Thymus (tissue), 11 donors: ENCODE measurements around the gene TRIM15. TPM values are rescaled to one million over a fixed set of nuclear protein-coding genes. Genes with fewer than 3 reads are reported as not detected.
"Not testable (repeated sequence)": the region's sequence is repeated elsewhere in the genome, so short reads cannot be mapped to it uniquely, and the experiment has no call there.

Experiments
- DNase-seq, 9 donors: peaks; one replicate each; pipeline ENCODE4 v3.0.0-alpha.2; 2013; ENCODE audit warnings: low spot score in 9 of 9, low read depth in 6 of 9, missing footprints in 1 of 9
- H3K27ac ChIP-seq, 2 donors: one replicate each; pipeline ENCODE4 v1.5.1; 2013; ENCODE audit warnings: control low read depth in 1 of 2, low read depth in 1 of 2, low read length in 1 of 2, mild to moderate bottlenecking in 1 of 2, moderate library complexity in 1 of 2
- H3K27me3 ChIP-seq, 2 donors: one replicate each; pipeline ENCODE4 v1.5.1; 2013; ENCODE audit warnings: low read length in 1 of 2; ENCODE audit not compliant: control insufficient read depth in 2 of 2, insufficient read depth in 1 of 2
- H3K36me3 ChIP-seq, 2 donors: one replicate each; pipeline ENCODE4 v1.5.1; 2013; ENCODE audit warnings: low read length in 1 of 2, mild to moderate bottlenecking in 1 of 2, moderate library complexity in 1 of 2; ENCODE audit not compliant: control insufficient read depth in 2 of 2, insufficient read depth in 2 of 2
- H3K4me1 ChIP-seq, 2 donors: one replicate each; pipeline ENCODE4 v1.5.1; 2013; ENCODE audit warnings: low read length in 2 of 2; ENCODE audit not compliant: control insufficient read depth in 2 of 2, insufficient read depth in 2 of 2
- H3K4me3 ChIP-seq, 2 donors: one replicate each; pipeline ENCODE4 v1.5.1; 2013; ENCODE audit warnings: low read length in 2 of 2, control low read depth in 1 of 2, mild to moderate bottlenecking in 1 of 2
- H3K9me3 ChIP-seq, 2 donors: one replicate each; pipeline ENCODE4 v1.5.1; 2013; ENCODE audit warnings: low read length in 1 of 2, mild to moderate bottlenecking in 1 of 2; ENCODE audit not compliant: control insufficient read depth in 2 of 2, insufficient read depth in 1 of 2
- WGBS: extraction: QIAGEN DNeasy Blood & Tissue Kit; methylation state at CpG from one replicate; pipeline ENCODE4 v1.1.7; 2013; 5-methylcytosine and 5-hydroxymethylcytosine counted together
- polyA plus RNA-seq: library from polyadenylated mRNA; stranded (reverse); fragments of 200-250 nt; gene quantifications from one replicate; pipeline ENCODE4 v1.2.3, GENCODE V29; 2013
- total RNA-seq: library from RNA; stranded (reverse); fragments of 120-200 nt; gene quantifications from one replicate; pipeline ENCODE4 v1.2.4, GENCODE V29; 2013
- donor health status: healthy.

The TRIM15 gene
- total and polyA plus RNA-seq, 2 donors: 0.19 to 0.59 TPM

DNA sequence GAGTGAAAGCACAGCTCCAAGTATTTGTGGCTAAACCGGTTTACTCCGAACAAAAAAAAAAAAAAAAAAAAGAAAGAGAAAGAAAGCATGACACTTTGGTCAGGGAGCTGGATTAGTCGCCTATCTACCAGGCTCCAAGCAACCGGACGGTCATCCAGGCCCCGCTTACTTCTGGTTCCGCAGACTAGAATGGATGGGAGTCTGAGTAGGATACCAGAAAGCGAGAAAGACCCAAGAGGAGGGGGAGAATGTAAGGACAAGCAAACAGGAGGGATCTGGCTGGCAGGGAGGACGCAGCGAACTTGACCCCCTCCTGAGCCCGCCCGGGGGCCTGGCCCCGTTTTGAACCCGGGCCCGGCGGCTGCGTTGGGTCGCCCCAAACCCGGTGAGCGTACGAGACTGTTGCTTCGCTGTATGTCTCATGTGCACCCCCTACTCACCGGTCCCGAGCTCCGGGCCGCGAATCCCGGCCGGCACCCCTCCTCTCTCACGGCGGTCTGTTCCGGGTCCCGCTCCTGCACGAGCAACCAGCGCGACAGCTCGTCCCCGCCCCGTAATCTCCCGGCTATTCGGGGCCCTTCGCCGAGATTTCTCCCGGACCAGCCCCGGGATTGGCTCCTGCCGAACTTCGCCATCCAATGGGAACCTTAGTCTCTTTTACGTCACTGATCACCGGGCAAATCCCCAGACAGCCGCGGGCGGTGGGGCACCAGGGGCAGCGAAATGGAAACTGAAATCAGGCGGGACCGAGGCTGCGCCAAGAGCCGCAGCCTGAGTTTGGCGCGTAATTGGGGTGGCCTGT is 49.7 kb downstream of the TRIM15 start, which contains the start of gene TRIM26:
Gene TRIM26 (minus strand): TSS at position 542 of the 802 bp plus-strand sequence. CDS start 14,303 bp downstream, outside the sequence.
- peaks cover 8 to 18% of the 10 kb centered on the region in 2 donors for H3K4me1 ChIP-seq
- DNase-seq: peak; percentile 88 to 98 (median 93)

GRCh38 chr6:30213667-30213956 is 50.3 kb downstream of the TRIM15 start:
- Histone ChIP-seq H3K27me3 (no peaks in the 10 kb centered on the region), H3K4me1 (peaks cover 8 to 18% of the 10 kb centered on the region in 2 donors), H3K4me3 (peak overlapping the region; percentile 75 to 85), H3K27ac (peak overlapping the region; percentile 88 to 96), H3K36me3 (peaks cover 0 to 3% of the 10 kb centered on the region in 2 donors), H3K9me3 (no peaks in the 10 kb centered on the region)
- under 1% methylated on average over 12 of the region's 12 CpGs for WGBS
- DNase-seq: no peak

More for the DNA sequence above, 49.7 kb downstream of the TRIM15 start, which contains the start of gene TRIM26:
- no peaks in the 10 kb centered on the region for H3K9me3 ChIP-seq
- H3K36me3 ChIP-seq: peaks cover 0 to 3% of the 10 kb centered on the region in 2 donors
- no peaks in the 10 kb centered on the region for H3K27me3 ChIP-seq
- peak within 1 kb of the TSS; percentile 88 to 96 for H3K27ac ChIP-seq
- WGBS: under 1% methylated on average over 59 of the region's 59 CpGs
- peak within 1 kb of the TSS; percentile 75 to 85 for H3K4me3 ChIP-seq

DNA sequence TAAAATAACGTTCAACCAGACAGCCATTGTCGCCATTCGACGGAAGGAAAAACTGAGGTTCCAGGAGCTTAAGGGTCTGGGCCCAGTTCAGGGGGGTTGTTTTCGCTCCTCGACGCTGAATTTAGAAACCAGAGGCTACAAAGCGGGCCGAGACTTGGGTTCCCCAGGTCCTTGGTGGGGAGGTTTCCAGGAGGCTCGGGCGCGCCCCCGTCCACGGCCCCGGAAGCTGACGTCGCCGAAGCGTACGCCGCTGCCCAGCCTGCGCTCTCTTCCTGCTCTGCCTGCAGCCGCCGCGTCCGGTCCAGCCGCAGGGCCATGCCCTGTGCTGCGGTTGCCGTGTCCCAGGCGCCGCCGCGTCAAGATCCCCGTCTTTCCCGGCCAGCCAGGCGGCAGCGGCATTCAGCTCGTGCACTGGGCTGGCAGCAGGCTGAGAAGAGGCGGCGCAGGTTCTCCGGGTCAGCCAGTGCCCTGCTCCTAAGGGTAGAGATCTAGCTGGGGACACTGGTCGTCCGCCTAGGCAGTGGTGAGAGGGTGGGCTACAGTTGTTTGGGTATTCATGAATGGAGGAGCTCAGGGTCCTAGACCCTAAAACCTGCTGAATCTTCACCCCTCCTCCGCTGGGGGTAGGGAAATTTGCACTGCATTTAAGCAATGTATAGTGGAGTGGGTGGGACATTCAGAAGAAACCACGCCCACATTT is 50.8 kb downstream of the TRIM15 start:
- H3K36me3 ChIP-seq: peaks cover 0 to under 1% of the 10 kb centered on the region in 2 donors
- no peaks in the 10 kb centered on the region for H3K27me3 ChIP-seq
- H3K4me3 ChIP-seq: peak overlapping the region; percentile 75 to 85
- H3K4me1 ChIP-seq: peaks cover 8 to 19% of the 10 kb centered on the region in 2 donors
- H3K27ac ChIP-seq: peak overlapping the region; percentile 88 to 96
- peak; percentile 37 to 84 (median 60) for DNase-seq
- no peaks in the 10 kb centered on the region for H3K9me3 ChIP-seq
- 2% methylated on average over 45 of the region's 45 CpGs for WGBS

DNA sequence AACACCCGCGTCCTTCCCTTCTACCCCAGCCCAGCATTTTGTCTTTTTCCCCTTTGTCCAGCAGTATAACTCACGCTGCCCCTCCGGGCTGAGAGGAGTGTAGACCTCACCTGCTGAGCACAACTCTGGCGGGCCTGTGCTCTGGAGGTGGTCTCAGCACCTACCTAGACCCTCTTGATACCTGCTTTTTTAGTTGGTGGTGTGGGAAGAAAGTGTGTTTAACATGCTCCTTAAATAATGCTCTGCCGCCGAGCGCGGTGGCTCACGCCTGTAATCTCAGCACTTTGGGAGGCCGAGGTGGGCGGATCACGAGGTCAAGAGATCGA is 51.3 kb downstream of the TRIM15 start:
- 78% methylated on average over 14 of the region's 14 CpGs for whole genome bisulfite sequencing
- H3K27ac ChIP-seq: no peak overlapping the region
- no peaks in the 10 kb centered on the region for H3K36me3 ChIP-seq
- H3K4me3 ChIP-seq: peak overlapping the region; percentile 75 to 85
- H3K9me3 ChIP-seq: no peaks in the 10 kb centered on the region
- peaks cover 8 to 22% of the 10 kb centered on the region in 2 donors for H3K4me1 ChIP-seq
- no peaks in the 10 kb centered on the region for H3K27me3 ChIP-seq
- no peak for DNase-seq

DNA sequence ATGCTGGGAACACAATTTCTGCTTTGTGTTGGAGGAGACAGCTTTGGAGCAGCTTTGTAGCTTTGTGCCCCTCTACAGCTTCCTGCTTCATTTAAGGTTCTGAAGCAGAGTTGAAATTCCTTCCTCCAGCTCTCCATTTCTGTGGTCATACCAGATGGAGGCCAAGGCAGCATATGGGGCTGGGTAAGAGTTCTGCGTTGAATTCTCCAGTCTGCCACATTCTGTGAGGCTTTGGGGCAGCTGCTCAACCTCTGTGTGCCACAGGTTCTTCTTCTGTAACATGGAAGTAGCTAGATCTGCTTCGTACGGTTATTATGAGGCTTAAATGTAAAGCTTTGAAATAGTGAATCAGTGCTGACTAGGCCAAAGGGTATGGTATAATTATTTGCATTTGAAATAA is 52.8 kb downstream of the TRIM15 start:
- H3K9me3 ChIP-seq: no peaks in the 10 kb centered on the region
- WGBS: 66% methylated on average over 3 of the region's 3 CpGs
- H3K4me3 ChIP-seq: no peak overlapping the region
- no peaks in the 10 kb centered on the region for H3K27me3 ChIP-seq
- peaks cover 8 to 19% of the 10 kb centered on the region in 2 donors for H3K4me1 ChIP-seq
- no peak for DNase-seq
- no peaks in the 10 kb centered on the region for H3K36me3 ChIP-seq
- H3K27ac ChIP-seq: no peak overlapping the region

GRCh38 chr6:30219244-30219643 is 55.9 kb downstream of the TRIM15 start:
- 3% methylated on average over 1 of the region's 1 CpG for WGBS
- Histone ChIP-seq H3K36me3 (no peaks in the 10 kb centered on the region), H3K9me3 (peaks cover 0 to 12% of the 10 kb centered on the region in 2 donors), H3K27me3 (no peaks in the 10 kb centered on the region), H3K27ac (peak overlapping the region in 1 of 2 donors; percentile 39), H3K4me3 (no peak overlapping the region), H3K4me1 (peaks cover 0 to 9% of the 10 kb centered on the region in 2 donors)
- peak; percentile 36 to 87 (median 55) for DNase-seq

DNA sequence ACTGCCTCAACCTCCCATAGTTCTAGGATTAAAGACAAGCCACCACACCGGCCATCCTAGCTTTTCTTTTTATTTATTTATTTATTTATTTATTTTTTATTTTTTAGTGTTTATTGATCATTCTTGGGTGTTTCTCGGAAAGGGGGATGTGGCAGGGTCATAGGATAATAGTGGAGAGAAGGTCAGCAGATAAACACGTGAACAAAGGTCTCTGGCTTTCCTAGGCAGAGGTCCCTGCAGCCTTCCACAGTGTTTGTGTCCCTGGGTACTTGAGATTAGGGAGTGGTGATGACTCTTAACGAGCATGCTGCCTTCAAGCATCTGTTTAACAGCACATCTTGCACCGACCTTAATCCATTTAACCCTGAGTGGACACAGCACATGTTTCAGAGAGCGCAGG is 58.0 kb downstream of the TRIM15 start:
- not testable (repeated sequence) for H3K4me3 ChIP-seq, H3K27ac ChIP-seq, H3K4me1 ChIP-seq, H3K36me3 ChIP-seq, H3K27me3 ChIP-seq, DNase-seq
- peaks cover 0 to 12% of the 10 kb centered on the region in 2 donors for H3K9me3 ChIP-seq
- WGBS: 95% methylated on average over 6 of the region's 6 CpGs

DNA sequence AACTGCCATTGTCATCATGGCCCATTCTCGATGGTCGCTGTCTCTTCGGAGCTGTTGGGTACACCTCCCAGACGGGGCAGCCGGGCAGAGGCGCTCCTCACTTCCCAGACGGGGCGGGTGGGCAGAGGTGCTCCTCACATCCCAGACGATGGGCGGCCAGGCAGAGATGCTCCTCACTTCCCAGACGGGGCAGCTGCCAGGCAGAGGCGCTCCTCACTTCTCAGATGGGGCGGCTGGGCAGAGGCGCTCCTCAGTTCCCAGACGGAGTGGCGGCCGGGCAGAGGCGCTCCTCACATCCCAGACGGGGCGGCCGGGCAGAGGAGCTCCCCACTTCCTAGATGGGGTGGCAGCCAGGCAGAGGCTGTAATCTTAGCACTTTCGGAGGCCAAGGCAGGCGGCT is 58.6 kb downstream of the TRIM15 start:
- H3K27me3 ChIP-seq, H3K4me1 ChIP-seq, H3K27ac ChIP-seq, H3K4me3 ChIP-seq, H3K36me3 ChIP-seq, DNase-seq: not testable (repeated sequence)
- peaks cover 0 to 12% of the 10 kb centered on the region in 2 donors for H3K9me3 ChIP-seq
- WGBS: 97% methylated on average over 23 of the region's 23 CpGs
